ENCODE results near the gene TLCD1.
"Not testable (repeated sequence)": the region's sequence is repeated elsewhere in the genome, so short reads cannot be mapped to it uniquely, and the experiment has no call there.

Gene TLCD1

DNA sequence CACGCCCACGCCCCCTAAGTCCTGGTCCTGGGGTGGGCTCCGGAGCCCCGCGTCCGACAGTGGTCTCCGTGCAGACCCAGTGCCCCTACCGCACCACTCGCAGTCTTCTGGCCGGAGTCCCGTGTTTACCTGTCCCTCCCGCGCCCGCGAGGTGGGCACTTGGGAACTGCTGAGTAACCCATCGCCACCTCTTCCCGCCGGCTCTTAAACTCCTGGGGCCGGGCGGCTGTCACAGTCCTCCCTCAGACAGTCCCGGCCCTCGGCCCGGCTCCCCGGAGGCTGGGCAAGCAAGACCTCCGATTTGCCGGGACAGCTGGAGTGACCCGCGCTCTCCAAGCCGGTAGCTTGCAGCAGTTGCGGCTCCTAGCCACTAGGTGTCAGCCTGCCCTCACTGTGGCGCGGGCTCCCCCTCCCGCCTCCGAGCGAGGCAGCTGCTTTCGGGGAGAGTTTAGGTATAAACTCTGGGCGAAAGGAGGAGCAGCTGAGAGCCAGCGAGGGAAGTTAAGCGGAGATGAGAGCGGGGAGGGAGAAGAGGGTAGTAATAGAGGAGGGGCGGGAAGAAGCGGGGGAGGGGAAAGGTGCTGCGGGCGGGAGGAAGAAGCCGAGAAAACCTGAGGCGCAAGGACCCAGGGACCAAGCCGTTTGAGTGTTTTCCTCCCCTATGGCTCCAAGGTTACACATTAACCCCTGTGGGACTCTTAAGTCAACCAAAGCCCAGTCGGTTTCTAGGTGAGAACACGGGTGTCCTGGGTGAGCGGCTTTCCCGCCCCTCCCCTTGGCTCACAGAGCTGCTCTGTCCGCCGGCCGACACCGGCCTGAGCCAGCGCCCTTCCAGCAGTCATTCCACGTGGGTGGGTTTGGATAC, 826 bp upstream of the TLCD1 start:
- DNase-seq = peak; percentile 97

GRCh38 chr17:28725660-28726225, 290 bp downstream of the TLCD1 start:
- DNase-seq = peak; percentile 85 to 88

GRCh38 chr17:28725166-28725659, 820 bp downstream of the TLCD1 start:
- no peak for DNase-seq

DNA sequence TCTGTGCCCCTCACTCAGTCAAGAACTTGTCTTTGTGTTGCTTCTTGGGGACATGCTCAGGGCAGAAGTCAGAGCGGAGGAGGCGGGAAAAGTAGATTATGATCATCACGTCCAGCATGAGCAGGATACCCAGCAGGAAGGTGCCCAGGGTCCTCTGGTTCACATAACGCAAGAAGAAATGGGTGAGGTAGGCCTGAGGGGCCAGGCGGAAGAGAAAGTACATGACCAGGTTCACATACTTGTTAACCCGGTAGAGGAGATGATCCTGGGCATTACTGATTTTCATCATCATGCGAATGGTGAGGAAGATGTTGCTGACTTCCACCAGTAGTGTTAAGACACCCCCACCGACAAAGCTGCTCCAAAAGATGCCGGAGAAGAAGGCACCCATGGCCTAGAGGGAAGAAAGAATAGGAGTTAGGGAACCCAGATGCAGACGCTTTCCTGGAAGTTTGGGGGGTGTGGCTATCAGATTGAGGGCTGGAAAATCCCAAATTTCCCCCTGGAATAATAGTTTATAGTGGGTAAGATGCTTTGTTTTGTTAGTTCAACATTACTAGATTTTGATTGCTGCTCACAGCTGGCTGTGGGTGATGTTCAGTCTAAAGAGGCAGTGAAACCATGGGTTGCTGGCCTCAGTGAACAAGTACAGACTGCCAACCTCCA, 1.4 kb downstream of the TLCD1 start:
- peak; percentile 61 to 62 for DNase-seq

GRCh38 chr17:28723836-28724499, 2.1 kb downstream of the TLCD1 start:
- DNase-seq = peak in 1 of 2 experiments; percentile 32

DNA sequence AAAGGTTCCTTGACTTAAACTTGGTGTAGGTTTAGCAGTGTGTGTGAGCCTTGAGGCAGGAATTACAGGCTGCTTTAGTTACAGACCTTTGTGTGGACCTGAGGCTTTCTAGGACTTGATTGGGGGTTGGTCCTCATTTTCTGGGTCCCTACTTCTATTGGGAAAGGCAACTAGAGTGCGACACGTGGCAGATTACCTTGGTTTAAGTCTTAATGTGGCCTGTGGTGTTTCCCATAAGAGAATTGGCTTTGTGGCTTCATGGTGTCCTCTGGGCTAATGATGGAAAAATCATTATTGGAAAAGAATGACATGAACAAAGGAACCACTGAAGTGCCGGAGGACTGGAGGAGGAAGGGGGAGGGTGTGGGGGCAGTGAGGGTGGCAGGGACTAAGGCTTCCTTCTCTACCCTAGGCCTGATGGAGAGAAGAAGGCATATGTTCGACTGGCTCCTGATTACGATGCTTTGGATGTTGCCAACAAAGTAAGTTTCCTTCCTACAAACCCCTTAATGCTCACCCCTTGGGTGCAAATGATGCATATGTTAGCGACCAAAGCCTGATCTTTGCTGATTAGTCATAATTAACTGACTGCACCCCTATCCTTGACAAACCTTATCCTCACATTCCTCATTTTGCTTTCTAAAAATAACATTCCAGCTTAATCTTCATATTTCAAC, 2.7 kb downstream of the TLCD1 start:
- no peak for DNase-seq

- DNase-seq = no peak
Measured at GRCh38 chr17:28722417-28723158, 3.4 kb downstream of the TLCD1 start.

GRCh38 chr17:28720997-28721329, 5.1 kb downstream of the TLCD1 start:
- not testable (repeated sequence) for DNase-seq

DNA sequence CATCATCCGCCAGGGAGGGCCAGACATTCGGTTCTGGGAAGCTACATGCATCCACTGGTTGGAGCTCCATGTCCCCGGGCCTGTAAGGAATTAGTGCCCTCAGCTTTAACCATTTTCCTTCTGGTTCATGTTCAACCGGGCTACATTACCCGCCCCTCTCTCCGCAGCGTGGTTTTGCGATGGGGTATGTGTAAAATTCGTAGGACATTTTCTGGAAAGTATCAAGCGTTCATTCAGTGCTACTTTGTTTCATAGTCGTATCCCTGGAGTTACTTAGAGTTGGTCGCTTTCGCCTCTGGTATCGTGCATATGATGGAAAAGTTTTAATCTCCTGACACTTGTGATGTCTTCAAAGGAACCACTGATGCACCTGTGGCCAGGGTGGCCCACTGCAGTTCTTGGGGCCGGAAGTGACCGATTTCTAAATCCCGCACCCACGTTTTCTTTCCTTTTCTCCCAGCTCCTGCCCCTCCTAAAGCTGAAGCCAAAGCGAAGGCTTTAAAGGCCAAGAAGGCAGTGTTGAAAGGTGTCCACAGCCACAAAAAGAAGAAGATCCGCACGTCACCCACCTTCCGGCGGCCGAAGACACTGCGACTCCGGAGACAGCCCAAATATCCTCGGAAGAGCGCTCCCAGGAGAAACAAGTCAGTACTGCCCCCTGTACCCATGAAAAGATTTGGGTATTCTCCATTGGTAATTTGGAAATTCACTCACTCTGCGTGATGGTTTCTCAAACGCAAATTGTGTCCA, 5.6 kb downstream of the TLCD1 start:
- DNase-seq = peak; percentile 62 to 68

DNA sequence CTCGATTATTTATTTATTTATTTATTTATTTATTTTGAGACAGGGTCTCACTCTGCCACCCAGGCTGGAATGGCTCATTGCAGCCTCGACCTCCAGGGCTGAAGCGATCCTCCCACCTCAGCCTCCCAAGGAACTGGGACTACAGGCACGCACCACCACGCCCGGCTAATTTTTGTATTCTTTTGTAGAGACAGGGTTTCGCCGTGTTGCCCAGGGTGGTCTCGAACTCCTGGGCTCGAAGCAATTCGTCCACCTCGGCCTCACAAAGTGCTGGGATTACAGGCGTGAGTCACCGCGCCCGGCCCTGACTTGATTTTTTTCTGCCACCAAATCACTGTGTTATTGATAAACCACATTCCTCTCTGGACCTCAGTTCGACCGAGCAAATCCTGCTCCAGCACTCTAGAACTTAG, 7.0 kb downstream of the TLCD1 start:
- no peak for DNase-seq

GRCh38 chr17:28718333-28719020, 7.6 kb downstream of the TLCD1 start:
- no peak for DNase-seq

DNA sequence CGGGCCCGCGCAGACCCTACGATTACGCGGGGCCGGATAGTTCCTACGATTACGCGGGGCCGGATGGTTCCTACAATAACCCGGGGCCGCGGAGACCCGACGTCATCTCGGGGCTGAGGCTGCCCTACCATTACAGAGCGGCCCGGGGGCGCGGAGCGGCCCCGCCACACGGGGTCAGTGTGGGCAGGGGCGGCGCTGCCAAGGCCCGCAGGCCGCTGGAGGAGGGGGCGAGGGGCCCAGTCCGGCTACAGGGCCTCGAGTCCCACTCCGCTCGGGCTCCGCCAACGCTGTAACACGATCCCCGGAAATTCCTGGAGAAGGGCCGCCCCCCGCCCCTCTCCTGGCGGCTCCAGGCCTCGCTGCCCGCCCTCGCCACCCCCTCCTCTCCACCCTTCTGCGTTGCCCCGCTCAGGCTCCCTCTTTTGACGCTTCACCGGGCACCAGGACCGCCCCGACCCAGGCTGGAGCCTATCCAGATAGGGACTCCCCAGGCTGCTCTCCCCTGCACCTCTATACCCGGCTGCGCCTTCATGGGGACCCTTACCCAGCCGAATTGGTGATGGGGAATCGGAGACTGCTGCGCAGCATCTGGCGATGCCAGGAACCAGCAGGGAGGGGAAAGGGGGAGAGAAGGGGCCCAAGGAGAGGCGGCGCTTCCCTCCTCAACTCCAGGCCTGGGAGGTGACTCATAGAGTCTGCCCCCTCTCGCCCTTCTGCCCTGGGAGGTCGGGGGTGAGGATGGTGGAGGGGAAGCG, 8.3 kb downstream of the TLCD1 start, which contains the start of gene RAB34:
Gene RAB34 (minus strand): TSS at position 291 of the 755 bp plus-strand sequence. CDS start 602 bp downstream, outside the sequence.
- DNase-seq = no peak

- DNase-seq = no peak
Measured at GRCh38 chr17:28716740-28717577, 9.1 kb downstream of the TLCD1 start.

DNA sequence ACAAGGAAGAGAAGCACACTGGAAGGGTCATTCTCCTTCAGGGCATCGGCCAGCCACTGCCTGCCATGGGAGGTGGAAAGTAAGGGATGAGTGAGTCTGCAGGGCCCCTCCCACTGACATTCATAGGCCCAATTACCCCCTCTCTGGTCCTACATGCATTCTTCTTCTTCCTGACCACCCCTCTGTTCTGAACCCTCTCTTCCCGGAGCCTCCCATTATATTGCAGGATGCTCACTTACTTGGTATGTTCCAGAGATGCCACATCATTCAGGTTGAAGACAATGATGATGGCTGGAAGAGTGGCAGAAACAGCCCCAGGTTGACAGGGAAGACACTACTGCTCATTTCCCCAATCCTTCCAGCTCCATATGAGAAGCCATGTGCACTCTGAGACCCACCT, 10.8 kb downstream of the TLCD1 start:
- no peak for DNase-seq

GRCh38 chr17:28714281-28714680, 11.8 kb downstream of the TLCD1 start:
- DNase-seq = no peak

DNA sequence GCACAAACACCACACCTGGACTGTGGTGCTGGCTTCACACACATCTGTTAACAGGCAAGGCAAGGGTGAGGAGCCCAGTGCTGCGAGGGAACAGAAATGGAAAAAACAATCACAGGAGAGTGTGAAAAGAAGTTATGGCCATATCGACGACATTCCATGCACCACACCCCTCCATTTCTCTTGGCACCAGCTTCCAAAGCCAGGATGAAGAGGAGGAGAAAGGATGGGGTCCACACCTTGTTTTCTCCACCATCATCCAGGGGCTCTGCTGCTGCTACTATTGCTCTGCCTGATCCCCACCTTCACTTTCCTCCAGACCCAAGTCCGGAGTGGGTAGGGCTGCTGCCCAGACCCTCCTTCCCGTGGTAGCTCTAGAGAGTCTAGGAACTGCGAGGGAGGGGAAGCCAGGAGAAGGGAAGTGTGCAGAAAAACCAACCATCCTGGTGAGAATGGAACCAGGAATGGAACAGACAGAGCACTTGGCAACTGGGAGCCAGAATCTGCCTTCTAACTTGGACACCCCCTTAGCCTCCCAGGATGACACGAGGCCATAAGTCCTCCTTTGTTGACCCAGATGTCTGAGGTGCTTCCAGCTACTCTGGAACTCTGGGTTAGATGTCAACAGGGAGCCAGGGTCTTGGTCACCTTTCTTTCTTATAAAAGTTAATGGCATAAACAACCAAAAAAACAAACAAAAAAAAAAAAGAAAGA, 13.2 kb downstream of the TLCD1 start:
- no peak for DNase-seq

DNA sequence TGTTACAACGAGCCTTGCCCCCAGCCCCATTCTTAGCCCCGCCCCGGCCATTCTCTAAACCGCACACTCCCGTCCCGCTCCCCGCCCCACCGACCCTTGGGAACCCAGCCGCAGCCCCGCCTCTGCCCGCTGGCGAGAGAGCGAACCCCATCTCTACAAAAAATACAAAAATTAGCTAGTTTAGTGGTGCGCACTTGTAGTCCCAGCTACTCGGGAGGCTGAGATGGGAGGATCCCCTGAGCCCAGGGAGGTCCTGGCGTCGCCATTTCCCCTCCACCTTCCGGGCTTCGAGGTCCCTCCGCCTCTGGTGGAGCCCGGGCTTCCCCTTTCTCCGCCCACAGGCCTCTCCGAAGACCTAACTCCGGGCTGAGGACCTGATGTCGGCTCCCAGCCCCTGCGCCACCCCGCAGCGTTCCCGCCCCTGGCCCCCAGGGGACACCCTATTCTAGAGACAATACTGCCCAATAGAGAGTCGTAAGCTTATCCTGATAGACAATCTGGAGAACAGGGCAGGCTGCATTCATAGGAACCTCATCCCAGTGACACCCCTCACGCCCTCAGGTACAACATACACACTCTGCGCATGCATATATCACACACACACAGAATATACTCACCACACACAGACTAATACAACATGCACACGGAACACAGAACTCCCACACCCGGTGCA, 13.9 kb downstream of the TLCD1 start:
- peak; percentile 79 to 82 for DNase-seq

DNA sequence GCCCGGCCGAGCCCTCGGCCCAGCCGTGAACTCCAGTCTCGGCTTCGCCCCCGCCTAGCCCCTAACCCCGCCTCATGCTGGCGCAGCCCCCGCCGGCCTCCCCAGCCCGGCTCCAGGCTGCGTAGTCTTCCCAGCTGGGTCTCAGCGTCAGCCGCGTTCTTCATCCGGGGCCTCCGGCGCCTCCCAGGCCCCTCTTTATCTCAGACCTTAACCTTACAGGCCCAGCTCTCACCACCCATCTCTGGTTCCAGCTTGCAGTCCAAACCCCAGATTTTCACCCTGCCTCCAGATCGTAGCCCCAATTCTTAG, 14.4 kb downstream of the TLCD1 start, which contains the start of gene PROCA1:
Gene PROCA1 (minus strand): TSS at position 166 of the 309 bp plus-strand sequence. CDS start 228 bp downstream, outside the sequence.
- DNase-seq = no peak
